Measurements from ENCODE around the gene ATP4B.

ATP4B gene

DNA sequence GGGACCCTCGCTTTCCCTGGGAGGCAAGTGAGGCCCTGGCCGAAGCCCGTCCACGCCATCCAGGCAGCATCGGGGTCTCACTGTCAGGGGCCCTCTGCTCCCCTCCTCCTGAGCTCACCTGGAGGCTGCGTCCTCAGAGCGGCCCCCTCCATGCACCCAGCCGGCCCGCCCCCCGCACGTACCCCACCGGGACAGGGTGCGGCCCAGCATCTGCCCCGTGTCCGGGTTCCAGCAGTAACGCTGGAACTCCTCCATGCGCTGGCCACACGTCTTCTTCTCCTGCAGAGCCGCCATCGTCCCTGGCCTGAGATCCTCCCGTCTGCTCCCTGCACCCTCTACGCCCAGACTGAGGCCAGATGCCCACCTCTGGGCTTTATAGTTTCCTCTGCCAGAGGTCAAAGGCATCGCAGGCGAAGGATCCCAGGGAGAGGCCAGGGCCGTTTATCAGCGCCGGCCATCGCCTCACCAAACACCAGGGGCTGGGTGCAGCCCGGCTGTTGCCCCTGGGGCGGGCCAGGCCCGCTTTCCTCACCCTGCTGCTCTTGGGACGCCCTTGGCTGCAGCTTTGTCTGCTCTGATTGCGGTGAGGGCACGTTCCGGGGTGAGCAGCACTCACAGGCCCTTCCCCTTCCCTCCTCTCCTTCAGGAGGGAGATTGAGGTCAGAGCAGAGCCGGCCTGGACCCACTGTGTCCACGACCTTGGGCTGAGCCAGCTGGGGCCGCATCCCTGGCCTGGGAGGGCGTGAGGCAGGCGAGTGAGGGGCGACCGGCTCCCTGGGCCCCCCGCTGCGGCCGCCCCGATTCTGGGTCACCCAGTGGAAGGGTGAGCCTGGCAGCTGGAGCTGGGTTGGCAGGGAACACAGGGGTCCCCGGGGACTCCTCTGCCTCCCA, at the start of gene ATP4B:
Gene ATP4B, minus strand, starts transcription at position 348 of the 891 bp plus-strand sequence. Its CDS starts 54 bp downstream, at position 294.
- Histone ChIP-seq H3K9ac (ENCODE audit: low read length) (no peak within 1 kb of the TSS), H3K36me3 (ENCODE audit: insufficient read depth, low read length) (no peaks in the 10 kb centered on the region), H3K4me2 (ENCODE audit: low read length) (no peak within 1 kb of the TSS), H3K4me1 (ENCODE audit: insufficient read depth, low read length, severe bottlenecking) (no peaks in the 10 kb centered on the region), H3F3A (ENCODE audit: insufficient read depth, low read length) (no peaks in the 10 kb centered on the region), H3K9me2 (ENCODE audit: low read depth, low read length) (no peaks in the 10 kb centered on the region), H4K20me1 (ENCODE audit: insufficient read depth, low read length) (no peaks in the 10 kb centered on the region), H3K27ac (ENCODE audit: low read depth, low read length, poor library complexity, severe bottlenecking) (no peak within 1 kb of the TSS), H3K9me3 (ENCODE audit: low read length) (peaks cover 15% of the 10 kb centered on the region; the same call in 1 of the 2 replicates), H3K79me2 (ENCODE audit: insufficient read depth, low read length) (no peaks in the 10 kb centered on the region), H2AFZ (ENCODE audit: low read length) (no peak within 1 kb of the TSS), H3K4me3 (ENCODE audit: low read depth, low read length, poor library complexity, severe bottlenecking) (no peak within 1 kb of the TSS), H3K27me3 (ENCODE audit: insufficient read depth, low read length) (peaks cover 9% of the 10 kb centered on the region; the same call in 1 of the 2 replicates)
- TF ChIP-seq EZH2 (IDR thresholded peaks at IDR 0.05; ENCODE audit: borderline replicate concordance, low read length) = no peak
- no peak for TF ChIP-seq CTCF (IDR thresholded peaks at IDR 0.05; ENCODE audit: low read length)

DNA sequence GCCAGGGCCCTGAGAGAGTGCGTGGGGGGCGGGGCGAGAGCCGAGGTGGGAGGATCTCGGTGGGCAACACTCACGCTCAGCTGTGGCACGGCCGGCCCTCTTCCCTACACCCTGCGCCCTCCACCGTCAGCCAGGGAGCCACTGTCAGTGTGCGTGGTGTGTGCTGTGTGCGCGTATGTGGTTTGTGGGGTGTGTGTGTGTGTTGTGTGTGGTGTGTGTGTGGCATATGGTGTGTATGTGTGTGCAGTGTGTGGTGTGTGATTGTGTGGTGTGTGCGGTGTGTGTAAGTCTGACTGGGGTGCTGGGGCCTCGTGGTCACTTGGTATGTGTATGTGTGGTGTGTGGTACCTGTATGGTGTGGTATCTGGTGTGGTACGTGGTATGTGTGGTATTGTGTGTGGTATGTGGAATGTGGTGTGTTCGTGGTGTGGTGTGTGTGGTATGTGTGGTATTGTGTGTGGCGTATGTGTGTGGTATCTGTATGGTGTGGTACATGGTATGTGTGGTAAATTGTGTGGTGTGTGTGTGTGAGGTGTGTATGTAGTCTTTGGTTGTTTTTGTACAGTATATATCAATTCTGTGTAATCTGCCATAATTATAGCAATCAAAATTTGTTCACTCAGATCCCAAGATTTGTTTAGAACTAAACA, 14.1 kb upstream of the ATP4B start:
- no peaks in the 10 kb centered on the region for H3K36me3 ChIP-seq (ENCODE audit: insufficient read depth, low read length)
- H3K9me2 ChIP-seq (ENCODE audit: low read depth, low read length) = no peaks in the 10 kb centered on the region

More for the DNA sequence above, 14.1 kb upstream of the ATP4B start:
- Histone ChIP-seq H3K4me3 (ENCODE audit: low read depth, low read length, poor library complexity, severe bottlenecking) (no peak overlapping the region), H3K9ac (ENCODE audit: low read length) (no peak overlapping the region), H3K79me2 (ENCODE audit: insufficient read depth, low read length) (no peaks in the 10 kb centered on the region), H3K27me3 (ENCODE audit: insufficient read depth, low read length) (no peaks in the 10 kb centered on the region; the same call in 1 of the 2 replicates), H3K27ac (ENCODE audit: low read depth, low read length, poor library complexity, severe bottlenecking) (no peak overlapping the region), H3K4me2 (ENCODE audit: low read length) (no peak overlapping the region), H3F3A (ENCODE audit: insufficient read depth, low read length) (no peaks in the 10 kb centered on the region), H4K20me1 (ENCODE audit: insufficient read depth, low read length) (no peaks in the 10 kb centered on the region), H3K4me1 (ENCODE audit: insufficient read depth, low read length, severe bottlenecking) (no peaks in the 10 kb centered on the region), H2AFZ (ENCODE audit: low read length) (no peak overlapping the region), H3K9me3 (ENCODE audit: low read length) (no peaks in the 10 kb centered on the region)
- no peak for TF ChIP-seq CTCF (IDR thresholded peaks at IDR 0.05; ENCODE audit: low read length)
- no peak for TF ChIP-seq EZH2 (IDR thresholded peaks at IDR 0.05; ENCODE audit: borderline replicate concordance, low read length)
